ENCODE data around the gene HTR3E.
"Not testable (repeated sequence)": the region's sequence is repeated elsewhere in the genome, so short reads cannot be mapped to it uniquely, and the experiment has no call there.

GRCh38 chr3:184121031-184121430 is 24.2 kb downstream of the HTR3E start:
- TF ChIP-seq CTCF, EZH2 (IDR thresholded peaks at IDR 0.05): not testable (repeated sequence)

Measured in neural progenitor cell (in vitro differentiated cells).